ENCODE results near the gene ERCC1. TPM values are rescaled to one million over a fixed set of nuclear protein-coding genes. Genes with fewer than 3 reads are reported as not detected.
A peak's percentile ranks its signal among the peaks of the same experiment; 100 is the strongest.

The ERCC1 gene
- total RNA-seq, 1 donor from 2014 or later, result 67.5 TPM

- Mint-ChIP-seq H3K27ac (ENCODE audit: unreplicated experiment) (no peak overlapping the region), H3K4me1 (ENCODE audit: low read depth, unreplicated experiment) (no peaks in the 10 kb centered on the region), H3K4me3 (ENCODE audit: unreplicated experiment) (peak overlapping the region; percentile 8), H3K36me3 (ENCODE audit: low read depth, unreplicated experiment) (peaks cover 10% of the 10 kb centered on the region), H3K27me3 (ENCODE audit: low read depth, unreplicated experiment) (peaks cover 3% of the 10 kb centered on the region), H3K9me3 (ENCODE audit: unreplicated experiment) (no peaks in the 10 kb centered on the region)
- H2AFZ ChIP-seq (ENCODE audit: low read depth, low read length), result no peak overlapping the region
- H3K36me3 ChIP-seq (ENCODE audit: insufficient read depth, low read length), result no peaks in the 10 kb centered on the region
- no peak overlapping the region for H3K4me3 ChIP-seq (ENCODE audit: insufficient read depth, low read depth, low read length)
- peaks cover 2% of the 10 kb centered on the region for H3K27me3 ChIP-seq (ENCODE audit: insufficient read depth, low read length)
- no peaks in the 10 kb centered on the region for H4K20me1 ChIP-seq (ENCODE audit: insufficient read depth, low read length)
- TF ChIP-seq EZH2 (IDR thresholded peaks at IDR 0.05; ENCODE audit: insufficient read depth, low read length), result no peak
- no peak for TF ChIP-seq CTCF (IDR thresholded peaks at IDR 0.05; ENCODE audit: insufficient read depth, low read depth, low read length)
- DNase-seq (ENCODE audit: low read depth) (no peak), FAIRE-seq (no peak)
- no peaks in the 10 kb centered on the region for H3K9me3 ChIP-seq (ENCODE audit: insufficient read depth, low read depth, low read length)
- no peak overlapping the region for H3K4me2 ChIP-seq (ENCODE audit: low read length)
- H3K9ac ChIP-seq (ENCODE audit: low read length), result peak overlapping the region; percentile 1
- H3K79me2 ChIP-seq (ENCODE audit: insufficient read depth, low read length), result no peaks in the 10 kb centered on the region
- no peak overlapping the region for H3K27ac ChIP-seq (ENCODE audit: low read depth, low read length)
- peaks cover 12% of the 10 kb centered on the region for H3K4me1 ChIP-seq (ENCODE audit: insufficient read depth, low read length)
Observed at GRCh38 chr19:45380107-45380506, 43.6 kb downstream of the ERCC1 start.

- peak overlapping the region; percentile 80 for H3K27ac ChIP-seq (ENCODE audit: low read depth, low read length)
- peak overlapping the region; percentile 81 for H3K27ac Mint-ChIP-seq (ENCODE audit: unreplicated experiment)
- no peaks in the 10 kb centered on the region for H3K36me3 ChIP-seq (ENCODE audit: insufficient read depth, low read length)
- no peaks in the 10 kb centered on the region for H4K20me1 ChIP-seq (ENCODE audit: insufficient read depth, low read length)
- no peaks in the 10 kb centered on the region for H3K79me2 ChIP-seq (ENCODE audit: insufficient read depth, low read length)
- peak overlapping the region; percentile 29 for H3K9ac ChIP-seq (ENCODE audit: low read length)
- peak overlapping the region; percentile 40 for H3K4me2 ChIP-seq (ENCODE audit: low read length)
- H3K9me3 Mint-ChIP-seq (ENCODE audit: unreplicated experiment), result no peaks in the 10 kb centered on the region
- no peaks in the 10 kb centered on the region for H3K9me3 ChIP-seq (ENCODE audit: insufficient read depth, low read depth, low read length)
- H3K4me3 Mint-ChIP-seq (ENCODE audit: unreplicated experiment), result peak overlapping the region; percentile 40
- H3K4me1 ChIP-seq (ENCODE audit: insufficient read depth, low read length), result peaks cover 12% of the 10 kb centered on the region
- TF ChIP-seq EZH2 (IDR thresholded peaks at IDR 0.05; ENCODE audit: insufficient read depth, low read length) (no peak), CTCF (IDR thresholded peaks at IDR 0.05; ENCODE audit: insufficient read depth, low read depth, low read length) (no peak)
- FAIRE-seq (no peak), DNase-seq (ENCODE audit: low read depth) (peak; percentile 93)
- no peak overlapping the region for H3K4me3 ChIP-seq (ENCODE audit: insufficient read depth, low read depth, low read length)
- no peaks in the 10 kb centered on the region for H3K27me3 ChIP-seq (ENCODE audit: insufficient read depth, low read length)
- H3K36me3 Mint-ChIP-seq (ENCODE audit: low read depth, unreplicated experiment), result peaks cover 8% of the 10 kb centered on the region
- H3K4me1 Mint-ChIP-seq (ENCODE audit: low read depth, unreplicated experiment), result no peaks in the 10 kb centered on the region
- H3K27me3 Mint-ChIP-seq (ENCODE audit: low read depth, unreplicated experiment), result no peaks in the 10 kb centered on the region
- H2AFZ ChIP-seq (ENCODE audit: low read depth, low read length), result no peak overlapping the region
Observed at GRCh38 chr19:45376045-45376724, 47.5 kb downstream of the ERCC1 start.
